ENCODE data around the gene NIN. TPM values are rescaled to one million over a fixed set of nuclear protein-coding genes. Genes with fewer than 3 reads are reported as not detected.

The NIN gene
- total RNA-seq, 1 donor from 2014 or later = 44.4 TPM

Small RNA genes within 50 kb of the gene (small RNA-seq; reads per million reads assigned to genes)
- not detected for gene RF00593

Other genes starting within 250 kb of the NIN start
- 19.6 TPM for gene SAV1, start 162.9 kb downstream of the NIN start, total RNA-seq
- not detected for gene ABHD12B, start 40.9 kb upstream of the NIN start, total RNA-seq
- 4.5 TPM for gene PYGL, start 113.3 kb upstream of the NIN start, total RNA-seq

Measured in frontal cortex (tissue), 1 donor.